AG09319 (cell line): ENCODE measurements around the gene APBB2.

ENCODE experiments used
- DNase-seq: peaks from one replicate; pipeline ENCODE4 v3.0.0-alpha.2; 2010; ENCODE audit warnings: low read depth; ENCODE audit errors: extremely low read depth
- TF ChIP-seq, protein P1 (sequence below): IDR thresholded peaks from 2 replicates; pipeline ENCODE4 v1.5.1; 2011; ENCODE audit warnings: low read depth, mild to moderate bottlenecking, inconsistent platforms, low read length, moderate library complexity

Gene APBB2

GRCh38 chr4:41134581-41134980 lies 79.8 kb downstream of the APBB2 start:
- no peak for DNase-seq
- TF ChIP-seq, protein P1, sequence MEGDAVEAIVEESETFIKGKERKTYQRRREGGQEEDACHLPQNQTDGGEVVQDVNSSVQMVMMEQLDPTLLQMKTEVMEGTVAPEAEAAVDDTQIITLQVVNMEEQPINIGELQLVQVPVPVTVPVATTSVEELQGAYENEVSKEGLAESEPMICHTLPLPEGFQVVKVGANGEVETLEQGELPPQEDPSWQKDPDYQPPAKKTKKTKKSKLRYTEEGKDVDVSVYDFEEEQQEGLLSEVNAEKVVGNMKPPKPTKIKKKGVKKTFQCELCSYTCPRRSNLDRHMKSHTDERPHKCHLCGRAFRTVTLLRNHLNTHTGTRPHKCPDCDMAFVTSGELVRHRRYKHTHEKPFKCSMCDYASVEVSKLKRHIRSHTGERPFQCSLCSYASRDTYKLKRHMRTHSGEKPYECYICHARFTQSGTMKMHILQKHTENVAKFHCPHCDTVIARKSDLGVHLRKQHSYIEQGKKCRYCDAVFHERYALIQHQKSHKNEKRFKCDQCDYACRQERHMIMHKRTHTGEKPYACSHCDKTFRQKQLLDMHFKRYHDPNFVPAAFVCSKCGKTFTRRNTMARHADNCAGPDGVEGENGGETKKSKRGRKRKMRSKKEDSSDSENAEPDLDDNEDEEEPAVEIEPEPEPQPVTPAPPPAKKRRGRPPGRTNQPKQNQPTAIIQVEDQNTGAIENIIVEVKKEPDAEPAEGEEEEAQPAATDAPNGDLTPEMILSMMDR, result no peak

GRCh38 chr4:41133454-41134018 lies 80.8 kb downstream of the APBB2 start:
- DNase-seq, result no peak
- TF ChIP-seq, protein P1, result no peak

GRCh38 chr4:41132055-41132683 lies 82.2 kb downstream of the APBB2 start:
- TF ChIP-seq, protein P1, result no peak
- DNase-seq, result no peak

DNA sequence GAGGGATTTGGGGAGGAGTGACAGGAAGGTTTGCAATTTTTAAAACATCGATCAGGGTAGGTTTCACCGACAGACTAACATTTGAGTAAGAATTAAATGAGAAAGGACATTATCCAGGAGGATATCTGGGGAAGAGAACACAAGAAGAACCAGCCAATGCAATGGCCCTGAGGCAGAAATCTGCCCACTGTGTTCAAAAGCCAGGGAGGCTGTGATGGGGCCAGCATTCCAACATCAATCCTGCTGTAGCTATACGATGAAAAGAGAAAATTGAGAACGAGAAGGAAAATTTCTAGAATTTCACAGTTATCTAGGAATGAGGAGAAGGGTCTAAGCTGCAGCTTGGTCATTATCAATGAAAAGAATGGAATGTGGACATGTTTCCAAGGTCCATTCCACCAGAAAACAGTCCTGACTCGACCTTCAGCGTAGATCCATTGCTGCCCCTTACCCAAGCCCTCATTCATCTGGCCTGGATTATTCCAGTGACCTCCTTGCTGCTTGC lies 84.4 kb downstream of the APBB2 start:
- TF ChIP-seq, protein P1, result no peak
- no peak for DNase-seq

- no peak for DNase-seq
These were observed 85.1 kb downstream of the APBB2 start for GRCh38 chr4:41129128-41129754.

DNA sequence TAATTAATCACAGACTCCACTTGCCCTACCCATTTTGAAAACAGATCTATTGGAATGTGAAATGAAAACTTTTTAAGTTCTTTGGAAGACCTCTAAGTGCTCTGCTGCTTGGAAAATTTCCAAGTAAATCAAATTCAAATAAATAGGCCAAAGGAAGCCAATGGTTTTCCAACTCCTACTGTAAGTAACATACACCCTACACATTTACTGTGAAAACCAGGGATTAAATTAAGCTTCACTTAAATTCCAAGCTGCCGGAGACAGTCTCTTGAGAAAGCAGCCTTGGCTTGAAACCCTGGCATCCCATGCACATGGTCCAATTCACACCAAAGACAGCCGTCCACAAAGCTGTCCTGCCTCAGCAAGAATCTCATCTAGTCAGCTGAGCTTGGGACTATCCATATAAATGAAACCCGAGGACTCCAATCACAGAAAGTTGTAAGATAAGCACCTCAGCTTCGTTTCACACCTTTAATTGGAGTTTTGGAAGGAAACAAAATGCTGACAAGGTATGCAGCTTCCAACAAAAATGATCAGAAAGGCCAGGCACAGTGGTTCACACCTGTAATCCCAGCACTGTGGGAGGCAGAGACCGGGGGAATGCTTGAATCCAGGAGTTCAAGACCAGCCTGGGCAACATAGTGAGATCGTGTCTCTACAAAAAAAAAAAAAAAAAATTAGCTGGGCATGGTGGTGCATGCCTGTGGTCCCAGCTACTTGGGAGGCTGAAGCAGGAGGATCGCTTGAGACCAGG lies 88.6 kb downstream of the APBB2 start:
- TF ChIP-seq, protein P1, result no peak
- DNase-seq, result no peak

More at GRCh38 chr4:41129128-41129754, 85.1 kb downstream of the APBB2 start:
- TF ChIP-seq, protein P1, result no peak
